Hepatocyte (in vitro differentiated cells): ENCODE results near the gene DHRS3. TPM values are rescaled to one million over a fixed set of nuclear protein-coding genes. Genes with fewer than 3 reads are reported as not detected.

Source experiments
- DNase-seq: peaks from one replicate; pipeline ENCODE4 v3.0.0-alpha.2; 2016; ENCODE audit warnings: low spot score
- H2AFZ ChIP-seq: fragments of 200-600 bp; sonication (generic); 2 replicates; pipeline ENCODE4 v1.6.0; 2016; ENCODE audit warnings: antibody characterized with exemption, mild to moderate bottlenecking
- H3K27ac ChIP-seq: fragments of 200-600 bp; sonication (generic); 2 replicates; pipeline ENCODE4 v1.5.1; 2016; ENCODE audit warnings: mild to moderate bottlenecking
- H3K27me3 ChIP-seq: fragments of 200-600 bp; sonication (generic); 2 replicates; pipeline ENCODE4 v1.6.1; 2016
- H3K36me3 ChIP-seq: fragments of 200-600 bp; sonication (generic); replicated peaks from 2 replicates; pipeline ENCODE4 v1.5.1; 2016; ENCODE audit warnings: low read depth; ENCODE audit not compliant: insufficient read depth
- H3K4me1 ChIP-seq: fragments of 200-600 bp; sonication (generic); 2 replicates; pipeline ENCODE4 v1.5.1; 2016; ENCODE audit warnings: mild to moderate bottlenecking, moderate library complexity; ENCODE audit not compliant: insufficient read depth
- H3K4me2 ChIP-seq: fragments of 200-600 bp; sonication (generic); 2 replicates; pipeline ENCODE4 v1.6.0; 2016
- H3K4me3 ChIP-seq: fragments of 200-600 bp; sonication (generic); 2 replicates; pipeline ENCODE4 v1.5.1; 2016; ENCODE audit warnings: mild to moderate bottlenecking
- H3K79me2 ChIP-seq: fragments of 200-600 bp; sonication (generic); 2 replicates; pipeline ENCODE4 v1.6.0; 2017; ENCODE audit warnings: mild to moderate bottlenecking
- H3K9me2 ChIP-seq: fragments of 200-600 bp; sonication (generic); replicated peaks from 2 replicates; pipeline ENCODE4 v1.6.0; 2017; ENCODE audit warnings: mild to moderate bottlenecking; ENCODE audit not compliant: insufficient read depth
- H3K9me3 ChIP-seq: fragments of 200-600 bp; sonication (generic); 2 replicates; pipeline ENCODE4 v1.5.1; 2016; ENCODE audit warnings: low read depth, mild to moderate bottlenecking
- H4K20me1 ChIP-seq: fragments of 200-600 bp; sonication (generic); 2 replicates; pipeline ENCODE4 v1.6.0; 2016; ENCODE audit warnings: mild to moderate bottlenecking; ENCODE audit not compliant: insufficient read depth, poor library complexity, severe bottlenecking
- EZH2 ChIP-seq: fragments of 200-600 bp; sonication (generic); IDR thresholded peaks from 2 replicates; pipeline ENCODE4 v1.6.1; 2016; ENCODE audit warnings: antibody characterized with exemption, mild to moderate bottlenecking, borderline replicate concordance
- EZH2phosphoT487 ChIP-seq: fragments of 200-600 bp; sonication (generic); IDR thresholded peaks from one replicate; pipeline ENCODE4 v1.6.1; 2018; ENCODE audit warnings: antibody characterized with exemption, mild to moderate bottlenecking, low read depth, moderate library complexity; ENCODE audit not compliant: unreplicated experiment, severe bottlenecking
- WGBS: methylation state at CpG from one replicate; pipeline ENCODE4 v1.1.6; 2016; ENCODE audit warnings: low lambda C conversion rate; ENCODE audit errors: missing lambda C conversion rate; 5-methylcytosine and 5-hydroxymethylcytosine counted together
- polyA plus RNA-seq: library from polyadenylated mRNA; unstranded; fragments of >200 nt; fragmentation: Nextera tagmentation; extraction: Ambion mirVana; gene quantifications from 2 replicates; pipeline ENCODE4 v1.2.1, GENCODE V29; 2016
- total RNA-seq: library from RNA; depleted of rRNA; stranded (reverse); fragments of >200 nt; gene quantifications from 2 replicates; pipeline ENCODE4 v1.2.3, GENCODE V29; 2014
- TF ChIP-seq, protein P1 (sequence below): fragments of 200-600 bp; sonication (generic); IDR thresholded peaks from 2 replicates; pipeline ENCODE4 v1.5.1; 2016; ENCODE audit warnings: antibody characterized with exemption, mild to moderate bottlenecking; ENCODE audit not compliant: poor library complexity

The DHRS3 gene
- total and polyA plus RNA-seq, 2 experiments from 2014 or later = 75.9 to 103 TPM

GRCh38 chr1:12556957-12557935 lies 60.8 kb downstream of the DHRS3 start:
- DNase-seq = peak; percentile 1
- 97% methylated on average over 17 of the region's 17 CpGs for WGBS
- H3K36me3 ChIP-seq = no peaks in the 10 kb centered on the region
- H3K27ac ChIP-seq = peak overlapping the region; percentile 87
- H3K4me2 ChIP-seq = no peak overlapping the region
- no peaks in the 10 kb centered on the region for H3K9me3 ChIP-seq
- H3K79me2 ChIP-seq = no peaks in the 10 kb centered on the region
- TF ChIP-seq, protein P1, sequence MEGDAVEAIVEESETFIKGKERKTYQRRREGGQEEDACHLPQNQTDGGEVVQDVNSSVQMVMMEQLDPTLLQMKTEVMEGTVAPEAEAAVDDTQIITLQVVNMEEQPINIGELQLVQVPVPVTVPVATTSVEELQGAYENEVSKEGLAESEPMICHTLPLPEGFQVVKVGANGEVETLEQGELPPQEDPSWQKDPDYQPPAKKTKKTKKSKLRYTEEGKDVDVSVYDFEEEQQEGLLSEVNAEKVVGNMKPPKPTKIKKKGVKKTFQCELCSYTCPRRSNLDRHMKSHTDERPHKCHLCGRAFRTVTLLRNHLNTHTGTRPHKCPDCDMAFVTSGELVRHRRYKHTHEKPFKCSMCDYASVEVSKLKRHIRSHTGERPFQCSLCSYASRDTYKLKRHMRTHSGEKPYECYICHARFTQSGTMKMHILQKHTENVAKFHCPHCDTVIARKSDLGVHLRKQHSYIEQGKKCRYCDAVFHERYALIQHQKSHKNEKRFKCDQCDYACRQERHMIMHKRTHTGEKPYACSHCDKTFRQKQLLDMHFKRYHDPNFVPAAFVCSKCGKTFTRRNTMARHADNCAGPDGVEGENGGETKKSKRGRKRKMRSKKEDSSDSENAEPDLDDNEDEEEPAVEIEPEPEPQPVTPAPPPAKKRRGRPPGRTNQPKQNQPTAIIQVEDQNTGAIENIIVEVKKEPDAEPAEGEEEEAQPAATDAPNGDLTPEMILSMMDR = no peak
- TF ChIP-seq EZH2phosphoT487 (no peak), EZH2 (no peak)
- H4K20me1 ChIP-seq = no peaks in the 10 kb centered on the region
- no peaks in the 10 kb centered on the region for H3K27me3 ChIP-seq
- no peak overlapping the region for H3K4me3 ChIP-seq
- H2AFZ ChIP-seq = no peak overlapping the region
- H3K9me2 ChIP-seq = no peaks in the 10 kb centered on the region
- H3K4me1 ChIP-seq = peaks cover 8% of the 10 kb centered on the region

GRCh38 chr1:12556368-12556930 lies 61.6 kb downstream of the DHRS3 start:
- Histone ChIP-seq H3K27ac (peak overlapping the region; percentile 87), H3K36me3 (no peaks in the 10 kb centered on the region), H3K27me3 (no peaks in the 10 kb centered on the region), H3K4me2 (no peak overlapping the region), H3K4me1 (peaks cover 8% of the 10 kb centered on the region), H3K79me2 (no peaks in the 10 kb centered on the region), H3K4me3 (no peak overlapping the region), H3K9me2 (no peaks in the 10 kb centered on the region), H4K20me1 (no peaks in the 10 kb centered on the region), H3K9me3 (no peaks in the 10 kb centered on the region), H2AFZ (no peak overlapping the region)
- WGBS = 42% methylated on average over 9 of the region's 9 CpGs
- TF ChIP-seq, protein P1 = no peak
- TF ChIP-seq EZH2phosphoT487 (no peak), EZH2 (no peak)
- DNase-seq = peak; percentile 68

- peak; percentile 2 for DNase-seq
- Histone ChIP-seq H3K4me2 (no peak overlapping the region), H3K9me3 (no peaks in the 10 kb centered on the region), H3K4me3 (no peak overlapping the region), H3K27me3 (no peaks in the 10 kb centered on the region), H3K79me2 (no peaks in the 10 kb centered on the region), H3K36me3 (no peaks in the 10 kb centered on the region), H2AFZ (no peak overlapping the region), H3K4me1 (peaks cover 8% of the 10 kb centered on the region), H3K9me2 (no peaks in the 10 kb centered on the region), H4K20me1 (no peaks in the 10 kb centered on the region), H3K27ac (peak overlapping the region; percentile 87)
- TF ChIP-seq EZH2 (no peak), EZH2phosphoT487 (no peak)
- TF ChIP-seq, protein P1 = no peak
- 95% methylated on average over 13 of the region's 13 CpGs for WGBS
These were observed 62.3 kb downstream of the DHRS3 start for GRCh38 chr1:12555411-12556367.
